ENCODE data around the gene TCP11L2.

- TF ChIP-seq SMAD3 (CRISPR knock-in tag; IDR thresholded peaks at IDR 0.05) (no peak), RBM22 (optimal IDR thresholded peaks at IDR 0.05; ENCODE audit: low read length) (no peak), CTCF (CRISPR knock-in tag; IDR thresholded peaks at IDR 0.05) (no peak), EP300 (IDR thresholded peaks at IDR 0.05; ENCODE audit: low read depth in 2 of 2, low read length in 2 of 2) (no peak), EP300 (CRISPR knock-in tag; IDR thresholded peaks at IDR 0.05; ENCODE audit: borderline replicate concordance) (no peak), KDM5B (CRISPR knock-in tag; IDR thresholded peaks at IDR 0.05; ENCODE audit: borderline replicate concordance) (no peak), ZNF12 (CRISPR knock-in tag; IDR thresholded peaks at IDR 0.05) (no peak), DR1 (CRISPR knock-in tag; IDR thresholded peaks at IDR 0.05) (no peak), MED8 (CRISPR knock-in tag; IDR thresholded peaks at IDR 0.05; ENCODE audit: insufficient replicate concordance) (no peak), HNRNPUL1 (IDR thresholded peaks at IDR 0.05; ENCODE audit: low read depth, low read length) (no peak), NFRKB (IDR thresholded peaks at IDR 0.05) (no peak), ZNF280B (CRISPR knock-in tag; IDR thresholded peaks at IDR 0.05; ENCODE audit: borderline replicate concordance) (no peak), HES4 (CRISPR knock-in tag; IDR thresholded peaks at IDR 0.05; ENCODE audit: borderline replicate concordance) (no peak)
These were observed 84.4 kb downstream of the TCP11L2 start for GRCh38 chr12:106386813-106387535.
